Lung (tissue), 12 donors: ENCODE data around the gene CFI. TPM values are rescaled to one million over a fixed set of nuclear protein-coding genes. Genes with fewer than 3 reads are reported as not detected.

Experiments
- ATAC-seq: fragments of 200-7000 bp; cut with Tn5 transposase; one replicate; pipeline ENCODE4 v1.9.1; 2020; ENCODE audit warnings: moderate number of reproducible peaks; ENCODE audit not compliant: insufficient read depth, low FRiP score
- DNase-seq, 3 donors: peaks; one replicate each; pipeline ENCODE4 v3.0.0-alpha.2; 2013 to 2017
- H3K27ac ChIP-seq, 2 donors: one replicate each; pipeline ENCODE4 v1.5.1; 2013; ENCODE audit warnings: mild to moderate bottlenecking in 2 of 2, moderate library complexity in 2 of 2, control low read depth in 1 of 2, inconsistent platforms in 1 of 2, low read depth in 1 of 2, low read length in 1 of 2
- H3K27me3 ChIP-seq, 3 donors: one replicate each; pipeline ENCODE4 v1.5.1; 2013; ENCODE audit warnings: low read length in 2 of 3; ENCODE audit not compliant: control insufficient read depth in 3 of 3, insufficient read depth in 3 of 3
- H3K36me3 ChIP-seq, 4 donors: one replicate each; pipeline ENCODE4 v1.5.1; 2013; ENCODE audit warnings: low read length in 4 of 4, mild to moderate bottlenecking in 1 of 4, moderate library complexity in 1 of 4; ENCODE audit not compliant: control insufficient read depth in 4 of 4, insufficient read depth in 4 of 4
- H3K4me1 ChIP-seq, 5 donors: one replicate each; pipeline ENCODE4 v1.5.1; 2013; ENCODE audit warnings: low read length in 5 of 5, mild to moderate bottlenecking in 2 of 5, moderate library complexity in 1 of 5; ENCODE audit not compliant: control insufficient read depth in 5 of 5, insufficient read depth in 5 of 5
- H3K4me3 ChIP-seq: one replicate; pipeline ENCODE4 v1.5.1; 2013; ENCODE audit warnings: mild to moderate bottlenecking, control low read depth, moderate library complexity
- H3K9ac ChIP-seq, 2 donors: one replicate each; pipeline ENCODE4 v1.5.1; 2013; ENCODE audit warnings: low read length in 2 of 2, control low read depth in 1 of 2; ENCODE audit not compliant: insufficient read depth in 1 of 2
- H3K9me3 ChIP-seq, 4 donors: one replicate each; pipeline ENCODE4 v1.5.1; 2013; ENCODE audit warnings: low read length in 3 of 4, mild to moderate bottlenecking in 1 of 4, moderate library complexity in 1 of 4; ENCODE audit not compliant: control insufficient read depth in 4 of 4, insufficient read depth in 3 of 4
- CTCF ChIP-seq: IDR thresholded peaks from 2 replicates; pipeline ENCODE4 v1.5.1; 2012; ENCODE audit warnings: mild to moderate bottlenecking; ENCODE audit errors: control extremely low read depth, extremely low read depth
- WGBS, 2 donors: extraction: QIAGEN DNeasy Blood & Tissue Kit; methylation state at CpG; one replicate each; pipeline ENCODE4 v1.1.7; 2013; 5-methylcytosine and 5-hydroxymethylcytosine counted together
- polyA plus RNA-seq, 2 donors: library from polyadenylated mRNA; stranded (reverse); fragments of 200-250 nt; gene quantifications; one replicate each; pipeline ENCODE4 v1.2.1, GENCODE V29; 2013
- total RNA-seq, 2 donors: library from RNA; depleted of rRNA in 1 of 2; stranded (reverse); fragments of >200 nt in 1 of 2; gene quantifications; one replicate each; pipeline ENCODE4 v1.2.1, GENCODE V29; 2014 to 2021
- donor health status: control.
- donor health status: control.
- donor health status: Bipolar disorder and iron deficiency.
- donor health status: healthy.
- donor health status: DM: yes; HTN: yes; CAD: no.

CFI gene
- total and polyA plus RNA-seq, 4 donors: 38.2 to 150 (median 60.8) TPM

- ATAC-seq: no peak
- Histone ChIP-seq H3K36me3 (peaks cover 0 to 13% (median 0%) of the 10 kb centered on the region in 4 donors), H3K4me1 (peaks cover 0 to 32% (median 6%) of the 10 kb centered on the region in 5 donors), H3K4me3 (peak overlapping the region; percentile 80), H3K27me3 (no peaks in the 10 kb centered on the region), H3K27ac (peak overlapping the region in 1 of 2 donors; percentile 93), H3K9me3 (no peaks in the 10 kb centered on the region), H3K9ac (peak overlapping the region; percentile 81 to 92)
- 33 to 39% methylated on average over 21 of the region's 21 CpGs for whole genome bisulfite sequencing, 2 donors
- no peak for TF ChIP-seq CTCF
- peak in 2 of 3 donors; percentile 25 to 48 for DNase-seq
These were observed 100.0 kb downstream of the CFI start for GRCh38 chr4:109701566-109702410.

GRCh38 chr4:109699553-109700225 is 102.1 kb downstream of the CFI start:
- no peak for TF ChIP-seq CTCF
- Histone ChIP-seq H3K27me3 (no peaks in the 10 kb centered on the region), H3K36me3 (peaks cover 0 to 17% (median under 1%) of the 10 kb centered on the region in 4 donors), H3K27ac (no peak overlapping the region), H3K4me1 (peaks cover 0 to 31% (median 6%) of the 10 kb centered on the region in 5 donors), H3K9me3 (no peaks in the 10 kb centered on the region), H3K9ac (no peak overlapping the region), H3K4me3 (no peak overlapping the region)
- no peak for DNase-seq
- WGBS, 2 donors: 91 to 93% methylated on average over 8 of the region's 8 CpGs
- no peak for ATAC-seq

- ATAC-seq (no peak), DNase-seq (no peak)
- Histone ChIP-seq H3K9ac (no peak overlapping the region), H3K9me3 (no peaks in the 10 kb centered on the region), H3K4me3 (no peak overlapping the region), H3K27ac (no peak overlapping the region), H3K4me1 (peaks cover 0 to 21% (median 6%) of the 10 kb centered on the region in 5 donors), H3K27me3 (no peaks in the 10 kb centered on the region), H3K36me3 (peaks cover 0 to 17% (median 7%) of the 10 kb centered on the region in 4 donors)
- TF ChIP-seq CTCF: no peak
- 89 to 95% methylated on average over 1 of the region's 1 CpG for whole genome bisulfite sequencing, 2 donors
These were observed 103.1 kb downstream of the CFI start for GRCh38 chr4:109698656-109699055.
